WERI-Rb-1 (cell line): ENCODE results near the gene SPTB.

Source experiments
- DNase-seq: peaks from one replicate; pipeline ENCODE4 v3.0.0-alpha.2; 2020
- H3K27ac ChIP-seq: fragments of 250-450 bp; sonication (Bioruptor Pico); 2 replicates; pipeline ENCODE4 v1.5.1; 2020; ENCODE audit warnings: mild to moderate bottlenecking, moderate library complexity
- H3K27me3 ChIP-seq: fragments of 250-450 bp; sonication (Bioruptor Pico); 2 replicates; pipeline ENCODE4 v1.5.1; 2021; ENCODE audit warnings: mild to moderate bottlenecking, low read depth, moderate library complexity; ENCODE audit not compliant: insufficient read depth, severe bottlenecking
- H3K36me3 ChIP-seq: fragments of 250-450 bp; sonication (Bioruptor Pico); 2 replicates; pipeline ENCODE4 v1.5.1; 2020; ENCODE audit warnings: mild to moderate bottlenecking, moderate library complexity
- H3K4me3 ChIP-seq: 2 replicates; pipeline ENCODE4 v1.5.1; 2011; ENCODE audit warnings: low read depth, mild to moderate bottlenecking, control low read depth, low read length
- H3K9me3 ChIP-seq: fragments of 250-450 bp; sonication (Bioruptor Pico); 2 replicates; pipeline ENCODE4 v1.5.1; 2021; ENCODE audit warnings: mild to moderate bottlenecking, moderate library complexity; ENCODE audit not compliant: severe bottlenecking
- TF ChIP-seq, protein P1 (sequence below): IDR thresholded peaks from 2 replicates; pipeline ENCODE4 v1.5.1; 2011; ENCODE audit warnings: low read depth, mild to moderate bottlenecking, control low read depth, inconsistent platforms, low read length

The SPTB gene

DNA sequence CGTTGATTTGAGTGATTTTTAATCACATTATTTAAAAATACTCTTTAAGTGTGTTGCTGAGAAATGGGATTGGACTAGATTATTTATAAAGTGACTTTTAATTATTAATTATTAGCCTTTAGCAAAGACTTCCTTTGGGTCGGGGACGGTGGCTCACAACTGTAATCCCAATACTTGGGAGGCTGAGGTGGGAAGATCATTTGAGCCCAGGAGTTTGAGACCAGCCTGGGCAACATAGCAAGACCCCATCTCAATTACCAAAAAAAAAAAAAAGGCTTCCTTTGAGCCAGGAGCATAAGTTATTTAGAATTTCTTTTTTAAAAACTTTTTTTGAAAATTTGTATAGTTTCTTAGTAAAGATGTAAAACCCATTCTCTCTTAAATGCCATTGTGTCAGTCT is 43.3 kb upstream of the SPTB start:
- DNase-seq = no peak
- Histone ChIP-seq H3K27ac (no peak overlapping the region), H3K27me3 (no peaks in the 10 kb centered on the region), H3K36me3 (peaks cover 22% of the 10 kb centered on the region), H3K9me3 (no peaks in the 10 kb centered on the region), H3K4me3 (no peak overlapping the region)
- TF ChIP-seq, protein P1, sequence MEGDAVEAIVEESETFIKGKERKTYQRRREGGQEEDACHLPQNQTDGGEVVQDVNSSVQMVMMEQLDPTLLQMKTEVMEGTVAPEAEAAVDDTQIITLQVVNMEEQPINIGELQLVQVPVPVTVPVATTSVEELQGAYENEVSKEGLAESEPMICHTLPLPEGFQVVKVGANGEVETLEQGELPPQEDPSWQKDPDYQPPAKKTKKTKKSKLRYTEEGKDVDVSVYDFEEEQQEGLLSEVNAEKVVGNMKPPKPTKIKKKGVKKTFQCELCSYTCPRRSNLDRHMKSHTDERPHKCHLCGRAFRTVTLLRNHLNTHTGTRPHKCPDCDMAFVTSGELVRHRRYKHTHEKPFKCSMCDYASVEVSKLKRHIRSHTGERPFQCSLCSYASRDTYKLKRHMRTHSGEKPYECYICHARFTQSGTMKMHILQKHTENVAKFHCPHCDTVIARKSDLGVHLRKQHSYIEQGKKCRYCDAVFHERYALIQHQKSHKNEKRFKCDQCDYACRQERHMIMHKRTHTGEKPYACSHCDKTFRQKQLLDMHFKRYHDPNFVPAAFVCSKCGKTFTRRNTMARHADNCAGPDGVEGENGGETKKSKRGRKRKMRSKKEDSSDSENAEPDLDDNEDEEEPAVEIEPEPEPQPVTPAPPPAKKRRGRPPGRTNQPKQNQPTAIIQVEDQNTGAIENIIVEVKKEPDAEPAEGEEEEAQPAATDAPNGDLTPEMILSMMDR = no peak

DNA sequence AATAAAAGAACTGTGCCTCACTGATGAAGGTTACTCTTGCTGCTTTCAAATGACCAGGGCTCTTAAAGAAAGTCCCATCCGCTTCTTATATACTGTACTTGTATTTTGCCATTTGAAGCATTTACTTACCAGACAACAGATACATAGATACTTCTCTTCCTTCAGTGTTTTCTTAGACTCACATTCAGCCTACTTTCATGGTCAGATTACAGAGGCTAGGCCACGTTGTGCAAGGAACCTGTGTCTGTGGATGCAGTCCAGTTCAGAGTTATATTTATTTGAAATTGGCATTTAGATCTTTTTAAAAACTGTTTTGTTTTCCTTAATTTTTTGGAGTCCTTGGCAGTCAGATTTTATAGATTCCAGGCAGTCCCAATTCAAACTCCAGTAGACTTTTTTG is 40.8 kb upstream of the SPTB start:
- Histone ChIP-seq H3K4me3 (no peak overlapping the region), H3K9me3 (no peaks in the 10 kb centered on the region), H3K27ac (no peak overlapping the region), H3K27me3 (no peaks in the 10 kb centered on the region), H3K36me3 (peaks cover 9% of the 10 kb centered on the region)
- DNase-seq = no peak
- TF ChIP-seq, protein P1 = no peak

- TF ChIP-seq, protein P1 = no peak
- no peak overlapping the region for H3K27ac ChIP-seq
- no peak for DNase-seq
- no peaks in the 10 kb centered on the region for H3K27me3 ChIP-seq
- no peak overlapping the region for H3K4me3 ChIP-seq
- H3K9me3 ChIP-seq = no peaks in the 10 kb centered on the region
- H3K36me3 ChIP-seq = peaks cover 3% of the 10 kb centered on the region
Observed at GRCh38 chr14:64919618-64920017, 39.9 kb upstream of the SPTB start.

DNA sequence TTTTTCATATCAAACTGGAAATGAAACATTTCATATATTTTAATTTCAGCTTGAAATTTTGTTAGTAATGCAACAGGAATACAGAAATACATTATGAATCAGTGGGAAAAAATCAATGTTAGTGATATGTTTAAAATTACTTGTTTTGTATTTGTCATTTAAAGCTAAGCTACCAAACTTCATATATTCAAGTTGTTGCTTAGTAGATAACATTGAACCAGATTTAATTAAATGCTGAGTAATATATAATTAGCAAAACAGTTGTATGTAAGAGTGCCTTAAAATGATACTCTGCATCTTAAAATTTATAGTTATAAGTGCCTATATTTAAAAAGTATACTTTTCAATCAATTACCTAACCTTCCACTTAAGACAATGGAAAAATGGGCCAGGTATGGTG is 39.5 kb upstream of the SPTB start:
- TF ChIP-seq, protein P1 = no peak
- H3K9me3 ChIP-seq = no peaks in the 10 kb centered on the region
- DNase-seq = no peak
- peaks cover 2% of the 10 kb centered on the region; the same call in 1 of the 2 replicates for H3K36me3 ChIP-seq
- H3K4me3 ChIP-seq = no peak overlapping the region
- no peak overlapping the region for H3K27ac ChIP-seq
- H3K27me3 ChIP-seq = no peaks in the 10 kb centered on the region

DNA sequence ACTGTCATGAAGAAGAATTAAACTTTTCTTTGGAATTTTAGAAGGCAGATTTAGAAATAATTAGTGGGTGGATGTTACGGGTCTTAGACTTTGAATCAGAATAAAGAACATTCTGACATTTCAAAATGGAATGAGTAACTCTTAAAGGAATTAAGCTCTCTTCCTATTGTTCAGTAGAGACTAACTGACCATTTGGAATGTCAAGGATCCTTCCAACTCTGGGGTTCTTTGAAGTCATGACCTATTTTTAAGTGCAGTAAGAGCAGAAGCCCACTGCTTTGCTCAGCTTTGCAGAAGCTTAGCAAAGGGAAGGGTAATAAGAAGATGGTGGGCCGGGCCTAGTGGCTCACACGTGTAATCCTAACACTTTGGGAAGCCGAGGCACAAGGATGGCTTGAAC is 38.5 kb upstream of the SPTB start:
- Histone ChIP-seq H3K27ac (no peak overlapping the region), H3K9me3 (no peaks in the 10 kb centered on the region), H3K4me3 (no peak overlapping the region), H3K27me3 (no peaks in the 10 kb centered on the region), H3K36me3 (no peaks in the 10 kb centered on the region; the same call in 1 of the 2 replicates)
- no peak for DNase-seq
- TF ChIP-seq, protein P1 = no peak

DNA sequence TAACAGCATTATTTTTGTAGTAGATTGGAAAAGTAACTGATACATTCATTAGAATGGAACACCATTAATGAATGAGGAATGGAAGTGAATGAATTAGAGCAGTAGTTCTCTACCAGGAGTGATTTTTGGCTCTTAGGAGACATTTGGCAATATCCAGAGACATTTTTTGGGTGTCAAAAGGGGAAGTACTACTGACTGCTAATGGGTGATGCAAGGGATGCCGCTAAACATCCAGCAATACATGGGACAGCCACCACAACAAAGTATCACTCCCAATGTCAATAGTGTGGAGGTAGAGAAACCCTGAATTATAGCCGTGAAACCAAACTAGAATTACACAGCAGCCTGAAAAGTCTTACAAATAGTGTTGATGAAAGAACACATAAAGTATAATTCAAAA is 36.1 kb upstream of the SPTB start:
- Histone ChIP-seq H3K36me3 (no peaks in the 10 kb centered on the region; the same call in 1 of the 2 replicates), H3K27ac (no peak overlapping the region), H3K27me3 (no peaks in the 10 kb centered on the region), H3K4me3 (no peak overlapping the region), H3K9me3 (no peaks in the 10 kb centered on the region)
- no peak for DNase-seq
- TF ChIP-seq, protein P1 = no peak
